ENCODE results near the gene TMEM218. TPM values are rescaled to one million over a fixed set of nuclear protein-coding genes. Genes with fewer than 3 reads are reported as not detected.
A peak's percentile ranks its signal among the peaks of the same experiment; 100 is the strongest.

The TMEM218 gene
- total RNA-seq, 6 experiments from 2014 or later: 14.9 to 24.3 (median 20.7) TPM

DNA sequence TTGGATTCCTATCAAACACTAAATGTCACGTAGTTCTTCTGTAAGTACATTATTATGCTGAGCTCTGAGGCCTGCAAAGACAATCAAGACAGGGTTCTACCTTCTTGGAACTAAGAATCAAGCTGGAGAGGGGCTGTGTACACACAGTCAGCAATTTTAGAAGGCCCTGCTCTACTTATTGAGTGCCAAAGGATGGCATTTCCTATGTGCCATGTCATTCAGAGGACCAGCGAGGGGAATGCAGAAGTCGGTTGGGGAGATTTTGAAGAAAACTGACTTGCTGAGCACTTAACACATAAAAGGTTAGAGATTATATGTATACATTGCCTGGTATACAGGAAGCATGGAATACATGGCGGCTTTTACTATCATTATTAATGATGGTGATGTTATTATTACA lies 43.1 kb downstream of the TMEM218 start:
- TF ChIP-seq, protein P1, sequence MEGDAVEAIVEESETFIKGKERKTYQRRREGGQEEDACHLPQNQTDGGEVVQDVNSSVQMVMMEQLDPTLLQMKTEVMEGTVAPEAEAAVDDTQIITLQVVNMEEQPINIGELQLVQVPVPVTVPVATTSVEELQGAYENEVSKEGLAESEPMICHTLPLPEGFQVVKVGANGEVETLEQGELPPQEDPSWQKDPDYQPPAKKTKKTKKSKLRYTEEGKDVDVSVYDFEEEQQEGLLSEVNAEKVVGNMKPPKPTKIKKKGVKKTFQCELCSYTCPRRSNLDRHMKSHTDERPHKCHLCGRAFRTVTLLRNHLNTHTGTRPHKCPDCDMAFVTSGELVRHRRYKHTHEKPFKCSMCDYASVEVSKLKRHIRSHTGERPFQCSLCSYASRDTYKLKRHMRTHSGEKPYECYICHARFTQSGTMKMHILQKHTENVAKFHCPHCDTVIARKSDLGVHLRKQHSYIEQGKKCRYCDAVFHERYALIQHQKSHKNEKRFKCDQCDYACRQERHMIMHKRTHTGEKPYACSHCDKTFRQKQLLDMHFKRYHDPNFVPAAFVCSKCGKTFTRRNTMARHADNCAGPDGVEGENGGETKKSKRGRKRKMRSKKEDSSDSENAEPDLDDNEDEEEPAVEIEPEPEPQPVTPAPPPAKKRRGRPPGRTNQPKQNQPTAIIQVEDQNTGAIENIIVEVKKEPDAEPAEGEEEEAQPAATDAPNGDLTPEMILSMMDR (IDR thresholded peaks at IDR 0.05): no peak
- DNase-seq: no peak
- H3K9me3 Mint-ChIP-seq: no peaks in the 10 kb centered on the region

DNA sequence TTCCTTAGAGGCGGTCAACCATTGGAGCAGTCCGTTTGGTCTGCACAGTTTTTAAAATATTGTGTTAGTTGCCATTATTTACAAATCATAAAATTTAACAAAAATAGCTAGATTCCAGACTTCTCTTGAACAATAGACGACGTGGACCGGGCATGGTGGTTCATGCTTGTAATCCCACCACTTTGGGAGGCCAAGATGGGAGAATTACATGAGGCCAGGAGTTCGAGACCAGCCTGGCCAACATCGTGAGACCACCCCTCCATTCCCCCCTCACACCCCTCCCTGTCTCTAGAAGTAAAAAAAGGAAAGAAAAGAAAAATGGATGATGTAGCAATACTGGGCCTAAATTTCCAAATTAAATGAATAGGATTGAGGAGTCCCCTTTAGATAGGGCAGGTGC lies 47.4 kb downstream of the TMEM218 start:
- Mint-ChIP-seq H3K9me3 (no peaks in the 10 kb centered on the region), H3K27me3 (ENCODE audit: insufficient read depth) (peaks cover 3% of the 10 kb centered on the region; the same call in 1 of the 2 replicates), H3K27ac (no peak overlapping the region), H3K4me3 (peak overlapping the region; percentile 93), H3K36me3 (ENCODE audit: low read depth) (no peaks in the 10 kb centered on the region), H3K4me1 (ENCODE audit: low read depth) (peaks cover 17% of the 10 kb centered on the region)
- no peak for DNase-seq
- TF ChIP-seq, protein P1 (IDR thresholded peaks at IDR 0.05): no peak

More for the DNA sequence above, 43.1 kb downstream of the TMEM218 start:
- H3K36me3 Mint-ChIP-seq (ENCODE audit: low read depth): no peaks in the 10 kb centered on the region
- H3K4me1 Mint-ChIP-seq (ENCODE audit: low read depth): peaks cover 38% of the 10 kb centered on the region
- no peak overlapping the region for H3K27ac Mint-ChIP-seq
- no peak overlapping the region for H3K4me3 Mint-ChIP-seq
- peaks cover 6% of the 10 kb centered on the region for H3K27me3 Mint-ChIP-seq (ENCODE audit: insufficient read depth)

DNA sequence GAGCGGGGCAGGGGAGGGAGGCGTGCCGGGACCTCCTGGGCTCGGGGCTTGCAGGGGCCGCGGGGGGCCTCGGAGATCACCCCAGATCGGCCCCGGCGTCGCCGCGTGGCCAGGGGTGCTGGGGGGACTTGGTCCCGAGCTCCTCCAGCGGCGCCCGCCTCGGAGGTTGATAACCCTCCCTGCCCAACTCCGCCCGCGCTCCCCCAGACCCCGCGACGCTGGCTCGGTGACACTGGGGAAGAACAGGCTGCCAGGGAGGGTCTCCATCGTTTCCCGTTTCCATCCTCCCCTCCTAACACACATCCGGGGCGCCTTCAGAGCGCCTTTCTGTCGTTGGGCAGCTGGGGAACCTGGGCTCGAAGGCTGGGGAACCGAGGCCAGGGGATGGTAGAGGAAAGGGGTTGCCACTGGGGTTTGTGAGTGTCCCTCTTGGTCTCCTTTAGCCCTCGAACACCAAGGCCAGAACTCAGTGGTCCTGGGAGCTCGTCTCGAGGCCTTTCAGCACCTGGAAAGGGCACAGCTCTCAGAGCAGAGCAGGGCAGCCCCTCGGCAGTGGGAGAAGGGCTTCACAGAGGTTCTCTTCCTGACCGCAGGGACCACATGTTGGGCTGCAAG lies 47.9 kb downstream of the TMEM218 start:
- Mint-ChIP-seq H3K36me3 (ENCODE audit: low read depth) (no peaks in the 10 kb centered on the region), H3K9me3 (no peaks in the 10 kb centered on the region), H3K4me1 (ENCODE audit: low read depth) (peaks cover 17% of the 10 kb centered on the region), H3K27ac (no peak overlapping the region), H3K27me3 (ENCODE audit: insufficient read depth) (peaks cover 3% of the 10 kb centered on the region; the same call in 1 of the 2 replicates), H3K4me3 (peak overlapping the region; percentile 93)
- DNase-seq: no peak
- TF ChIP-seq, protein P1 (IDR thresholded peaks at IDR 0.05): no peak

DNA sequence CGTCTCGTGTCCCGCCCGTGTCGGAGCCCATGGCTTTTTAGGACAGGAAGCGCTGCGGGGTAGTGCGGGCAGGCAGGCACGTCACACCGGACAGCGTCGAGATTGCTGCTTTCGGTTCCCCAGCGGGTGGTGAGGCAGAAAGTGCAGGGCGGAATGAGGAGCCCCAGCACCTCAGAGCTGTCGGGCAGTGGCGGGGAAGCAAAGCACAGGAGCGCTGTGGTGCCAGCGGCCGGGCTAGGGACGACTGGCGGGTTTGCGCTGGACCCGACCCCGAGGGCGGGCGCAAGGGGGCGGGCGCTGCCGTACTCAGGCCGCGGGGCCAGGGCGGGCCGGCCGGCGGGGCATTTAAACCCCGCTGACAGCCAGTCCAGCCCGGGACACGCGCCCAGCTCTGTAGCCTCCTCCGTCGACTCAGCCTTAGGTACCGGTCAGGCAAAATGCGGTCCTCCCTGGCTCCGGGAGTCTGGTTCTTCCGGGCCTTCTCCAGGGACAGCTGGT lies 48.4 kb downstream of the TMEM218 start, which contains the start of gene SLC37A2:
SLC37A2 (plus strand) TSS at position 375 of the 498 bp plus-strand sequence; CDS start at position 438, 63 bp downstream.
- Mint-ChIP-seq H3K4me3 (peak within 1 kb of the TSS; percentile 93), H3K4me1 (ENCODE audit: low read depth) (peaks cover 17% of the 10 kb centered on the region), H3K9me3 (no peaks in the 10 kb centered on the region), H3K27me3 (ENCODE audit: insufficient read depth) (peaks cover 3% of the 10 kb centered on the region; the same call in 1 of the 2 replicates), H3K27ac (peak within 1 kb of the TSS; percentile 82), H3K36me3 (ENCODE audit: low read depth) (no peaks in the 10 kb centered on the region)
- DNase-seq: peak; percentile 36
- TF ChIP-seq, protein P1 (IDR thresholded peaks at IDR 0.05): peak; percentile 67

DNA sequence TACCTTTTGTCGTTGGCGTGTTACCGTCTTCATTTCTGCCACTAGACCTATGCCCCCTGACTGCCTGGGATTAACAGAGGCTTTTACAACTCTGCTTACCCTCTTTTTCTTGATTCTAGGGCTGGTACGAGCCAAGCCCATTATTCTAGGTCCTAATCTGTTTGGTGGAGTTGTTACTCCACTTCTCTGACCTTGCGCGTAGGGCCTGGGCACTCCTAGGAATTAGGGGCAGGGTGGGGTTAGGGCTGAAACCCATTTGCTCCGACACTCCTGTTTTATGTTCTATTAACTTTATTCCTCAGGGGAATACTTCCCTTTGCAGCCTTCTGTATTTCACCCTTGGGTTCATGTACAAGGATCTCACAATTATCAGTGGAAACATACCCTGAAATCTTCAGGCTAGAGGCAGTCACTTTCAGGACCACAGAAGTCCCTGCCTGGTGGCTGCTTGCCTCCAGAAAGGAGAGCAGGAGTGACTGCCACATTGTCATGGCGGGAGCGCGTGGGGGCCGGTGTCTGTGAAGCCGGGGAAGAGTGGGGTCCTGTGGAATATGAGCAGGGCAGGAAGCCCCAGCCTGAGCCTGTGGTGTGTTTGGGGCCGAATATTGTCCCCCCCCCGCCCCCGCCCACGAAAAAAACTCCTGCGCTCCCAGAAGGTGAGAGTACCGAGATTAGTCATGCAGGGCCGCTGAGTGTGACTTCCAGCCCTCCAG lies 49.1 kb downstream of the TMEM218 start:
- no peak for DNase-seq
- Mint-ChIP-seq H3K9me3 (no peaks in the 10 kb centered on the region), H3K4me1 (ENCODE audit: low read depth) (peaks cover 17% of the 10 kb centered on the region), H3K36me3 (ENCODE audit: low read depth) (no peaks in the 10 kb centered on the region), H3K4me3 (peak overlapping the region; percentile 93), H3K27me3 (ENCODE audit: insufficient read depth) (peaks cover 3% of the 10 kb centered on the region; the same call in 1 of the 2 replicates), H3K27ac (peak overlapping the region; percentile 82)
- TF ChIP-seq, protein P1 (IDR thresholded peaks at IDR 0.05): no peak

All from HFFc6 (cell line).